Skeletal muscle tissue (tissue), 2 donors: ENCODE data around the gene GH2. TPM values are rescaled to one million over a fixed set of nuclear protein-coding genes. Genes with fewer than 3 reads are reported as not detected.

Experiments used
- small RNA-seq: library from RNA; depleted of rRNA; stranded (forward); fragments of <200 nt; gene quantifications from one replicate; pipeline ENCODE3, GENCODE V24; 2014
- total RNA-seq: library from RNA; depleted of rRNA; stranded (reverse); fragments of >200 nt; gene quantifications from one replicate; pipeline ENCODE4 v1.2.3, GENCODE V29; 2014

Gene GH2
- total RNA-seq, 1 donor from 2014 or later = not detected

Small RNA genes lying within 50 kb of the gene (small RNA-seq; reads per million reads assigned to genes)
- not detected for gene AC040958.1
- gene AC127029.1 = not detected
- gene GH1 = not detected

Other genes starting within 250 kb of the GH2 start
- gene LIMD2, start 181.8 kb downstream of the GH2 start, total RNA-seq = 3.7 TPM
- gene STRADA, start 140.1 kb downstream of the GH2 start, total RNA-seq = 13.6 TPM
- gene CCDC47, start 108.3 kb downstream of the GH2 start, total RNA-seq = 43.8 TPM
- gene DDX42, start 107.8 kb downstream of the GH2 start, total RNA-seq = 69.9 TPM
- 41.2 TPM for gene PSMC5, start 54.5 kb downstream of the GH2 start, total RNA-seq
- gene FTSJ3, start 54.3 kb downstream of the GH2 start, total RNA-seq = 62.6 TPM
- gene SMARCD2, start 39.3 kb downstream of the GH2 start, total RNA-seq = 44.4 TPM
- not detected for gene CSH2, start 8.3 kb downstream of the GH2 start, total RNA-seq
- gene CSH1, start 14.6 kb upstream of the GH2 start, total RNA-seq = not detected
- gene CSHL1, start 29.3 kb upstream of the GH2 start, total RNA-seq = not detected
- not detected for gene GH1, start 36.9 kb upstream of the GH2 start, total RNA-seq
- 2.1 TPM for gene CD79B, start 50.4 kb upstream of the GH2 start, total RNA-seq
- 32.9 TPM for gene SCN4A, start 91.0 kb upstream of the GH2 start, total RNA-seq
- not detected for gene PRR29, start 116.4 kb upstream of the GH2 start, total RNA-seq
- gene ICAM2, start 138.7 kb upstream of the GH2 start, total RNA-seq = 43.3 TPM
- 5.7 TPM for gene ERN1, start 248.2 kb upstream of the GH2 start, total RNA-seq